Upper lobe of left lung (tissue), 4 donors: ENCODE results near the gene MARVELD1.

Experiments used
- CTCF ChIP-seq, 6 experiments: fragments of 450-650 bp in 4 of 6; fragments of 200-600 bp in 2 of 6; sonication (generic) in 2 of 6; IDR thresholded peaks; one replicate each; pipeline ENCODE4 v1.5.1; 2016 to 2019; ENCODE audit warnings: antibody characterized with exemption in 6 of 6
- EP300 ChIP-seq, 4 donors: sonication (generic); formaldehyde crosslinking; IDR thresholded peaks; one replicate each; pipeline ENCODE4 v1.5.1; 2017; ENCODE audit warnings: antibody characterized with exemption in 4 of 4, control low read depth in 2 of 4
- POLR2A ChIP-seq, 4 donors: fragments of 450-650 bp; IDR thresholded peaks; one replicate each; pipeline ENCODE4 v1.5.1; 2016 to 2017; ENCODE audit warnings: antibody characterized with exemption in 4 of 4, mild to moderate bottlenecking in 2 of 4
- POLR2AphosphoS5 ChIP-seq, 2 donors: sonication (generic); formaldehyde crosslinking; IDR thresholded peaks; one replicate each; pipeline ENCODE4 v1.5.1; 2017; ENCODE audit warnings: antibody characterized with exemption in 2 of 2

DNA sequence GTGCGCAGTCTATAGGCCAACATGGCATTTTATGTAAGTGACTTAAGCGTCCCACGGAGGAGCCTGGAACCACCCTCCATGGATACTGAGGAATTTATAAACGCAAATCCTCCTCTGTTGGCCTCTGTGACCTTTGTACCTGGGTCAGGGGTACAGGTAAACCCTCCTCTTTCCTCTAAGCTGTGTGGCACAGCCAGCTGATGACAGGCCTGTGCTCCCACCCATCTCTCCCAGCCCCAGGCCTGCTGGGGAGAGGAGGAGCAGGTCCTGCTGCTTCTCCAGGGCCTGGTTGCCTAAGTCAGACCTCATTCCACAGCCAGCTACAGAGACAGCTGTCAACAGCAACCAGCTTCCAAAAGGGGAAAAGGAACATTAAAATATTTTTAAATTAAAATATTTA, 31.5 kb upstream of the MARVELD1 start:
- TF ChIP-seq CTCF (IDR thresholded peaks at IDR 0.05) (no peak), POLR2AphosphoS5 (IDR thresholded peaks at IDR 0.05) (no peak), POLR2A (IDR thresholded peaks at IDR 0.05) (no peak), EP300 (IDR thresholded peaks at IDR 0.05) (no peak)
